ENCODE results near the gene SPOCK1.

The SPOCK1 gene

GRCh38 chr5:137501226-137501625 is 2.1 kb upstream of the SPOCK1 start:
- TF ChIP-seq REST (IDR thresholded peaks at IDR 0.05; ENCODE audit: insufficient read depth in 1 of 2, low read depth in 2 of 2, low read length in 2 of 2) (no peak), POLR2AphosphoS5 (IDR thresholded peaks at IDR 0.05; ENCODE audit: low read depth, low read length) (no peak), FOXP2 (optimal IDR thresholded peaks at IDR 0.05; ENCODE audit: borderline replicate concordance, extremely low read depth, extremely low read length, insufficient read depth) (no peak), SIN3A (IDR thresholded peaks at IDR 0.05; ENCODE audit: borderline replicate concordance, insufficient read depth, low read length) (no peak), TAF1 (IDR thresholded peaks at IDR 0.05; ENCODE audit: borderline replicate concordance, insufficient read depth, low read length) (no peak)

- no peak for TF ChIP-seq SIN3A (IDR thresholded peaks at IDR 0.05; ENCODE audit: borderline replicate concordance, insufficient read depth, low read length)
- no peak for TF ChIP-seq TAF1 (IDR thresholded peaks at IDR 0.05; ENCODE audit: borderline replicate concordance, insufficient read depth, low read length)
- TF ChIP-seq FOXP2 (optimal IDR thresholded peaks at IDR 0.05; ENCODE audit: borderline replicate concordance, extremely low read depth, extremely low read length, insufficient read depth), result no peak
- no peak for TF ChIP-seq REST (IDR thresholded peaks at IDR 0.05; ENCODE audit: insufficient read depth in 1 of 2, low read depth in 2 of 2, low read length in 2 of 2)
- no peak for TF ChIP-seq POLR2AphosphoS5 (IDR thresholded peaks at IDR 0.05; ENCODE audit: low read depth, low read length)
These were observed 1.6 kb upstream of the SPOCK1 start for GRCh38 chr5:137500615-137501225.

GRCh38 chr5:137498301-137498735 is 808 bp downstream of the SPOCK1 start:
- no peak for TF ChIP-seq POLR2AphosphoS5 (IDR thresholded peaks at IDR 0.05; ENCODE audit: low read depth, low read length)
- TF ChIP-seq FOXP2 (optimal IDR thresholded peaks at IDR 0.05; ENCODE audit: borderline replicate concordance, extremely low read depth, extremely low read length, insufficient read depth), result no peak
- no peak for TF ChIP-seq REST (IDR thresholded peaks at IDR 0.05; ENCODE audit: insufficient read depth in 1 of 2, low read depth in 2 of 2, low read length in 2 of 2)
- no peak for TF ChIP-seq TAF1 (IDR thresholded peaks at IDR 0.05; ENCODE audit: borderline replicate concordance, insufficient read depth, low read length)
- TF ChIP-seq SIN3A (IDR thresholded peaks at IDR 0.05; ENCODE audit: borderline replicate concordance, insufficient read depth, low read length), result no peak

GRCh38 chr5:137497396-137498290 is 1.5 kb downstream of the SPOCK1 start:
- TF ChIP-seq REST (IDR thresholded peaks at IDR 0.05; ENCODE audit: insufficient read depth in 1 of 2, low read depth in 2 of 2, low read length in 2 of 2) (no peak), FOXP2 (optimal IDR thresholded peaks at IDR 0.05; ENCODE audit: borderline replicate concordance, extremely low read depth, extremely low read length, insufficient read depth) (no peak), SIN3A (IDR thresholded peaks at IDR 0.05; ENCODE audit: borderline replicate concordance, insufficient read depth, low read length) (no peak), POLR2AphosphoS5 (IDR thresholded peaks at IDR 0.05; ENCODE audit: low read depth, low read length) (no peak), TAF1 (IDR thresholded peaks at IDR 0.05; ENCODE audit: borderline replicate concordance, insufficient read depth, low read length) (no peak)
